K562 (cell line): ENCODE results near the gene ZNF778. TPM values are rescaled to one million over a fixed set of nuclear protein-coding genes. Genes with fewer than 3 reads are reported as not detected.
A peak's percentile ranks its signal among the peaks of the same experiment; 100 is the strongest.

Source experiments
- ADNP ChIP-seq: fragments of 200-800 bp; sonication (Bioruptor generic); IDR thresholded peaks from 2 replicates; pipeline ENCODE4 v1.6.1; 2016; ENCODE audit warnings: missing genetic modification characterization, missing compliant biosample characterization
- ARHGAP35 ChIP-seq: fragments of 450-650 bp; IDR thresholded peaks from 2 replicates; pipeline ENCODE4 v1.6.1; 2018; ENCODE audit not compliant: partially characterized antibody
- ATF4 ChIP-seq: fragments of 450-650 bp; formaldehyde crosslinking; IDR thresholded peaks from 2 replicates; pipeline ENCODE4 v1.4.0; 2022; ENCODE audit warnings: mild to moderate bottlenecking, moderate library complexity
- BMI1 ChIP-seq: fragments of 150-350 bp; IDR thresholded peaks from 2 replicates; pipeline ENCODE4 v1.6.1; 2014; ENCODE audit warnings: low read length
- CBX8 ChIP-seq: fragments of 200-600 bp; sonication (generic); IDR thresholded peaks from 2 replicates; pipeline ENCODE4 v1.6.1; 2012; ENCODE audit warnings: borderline replicate concordance, mixed run types, low read depth, mild to moderate bottlenecking, moderate library complexity, mixed read lengths, low read length, control low read depth, inconsistent platforms; ENCODE audit not compliant: poor library complexity, severe bottlenecking; ENCODE audit errors: extremely low read depth
- CREB5 ChIP-seq: fragments of 250-450 bp; sonication (Bioruptor Pico); IDR thresholded peaks from 2 replicates; pipeline ENCODE4 v1.5.0; 2020; ENCODE audit warnings: mild to moderate bottlenecking
- EGR1 ChIP-seq: fragments of 450-650 bp; conservative IDR thresholded peaks from 2 replicates; pipeline ENCODE4 v1.6.1; 2017; ENCODE audit warnings: mild to moderate bottlenecking
- ELF2 ChIP-seq: fragments of 250-450 bp; sonication (Bioruptor Pico); IDR thresholded peaks from 2 replicates; pipeline ENCODE4 v1.5.0; 2021; ENCODE audit warnings: mild to moderate bottlenecking
- ETV6 ChIP-seq, 3 experiments: fragments of 150-350 bp in 1 of 3; sonication (generic) in 1 of 3; formaldehyde crosslinking in 1 of 3; IDR thresholded peaks; 2 replicates each; pipeline versions ENCODE4 v1.6.1 to v1.8.0; 2014 to 2022; ENCODE audit warnings: borderline replicate concordance in 2 of 3, low read depth in 2 of 3, antibody characterized with exemption in 1 of 3, low read length in 1 of 3, mild to moderate bottlenecking in 1 of 3, missing genetic modification reagents in 1 of 3
- ILK ChIP-seq: fragments of 450-650 bp; IDR thresholded peaks from 2 replicates; pipeline ENCODE4 v1.6.1; 2016; ENCODE audit warnings: missing genetic modification characterization, low read depth, mild to moderate bottlenecking, missing compliant biosample characterization, moderate library complexity, borderline replicate concordance
- MTA2 ChIP-seq: fragments of 450-650 bp; IDR thresholded peaks from 2 replicates; pipeline ENCODE4 v1.6.1; 2016; ENCODE audit warnings: low read depth
- NFXL1 ChIP-seq: fragments of 450-650 bp; formaldehyde crosslinking; IDR thresholded peaks from 2 replicates; pipeline ENCODE4 v1.4.0; 2021; ENCODE audit warnings: mild to moderate bottlenecking
- NR1H2 ChIP-seq: sonication (generic); formaldehyde crosslinking; IDR thresholded peaks from 2 replicates; pipeline ENCODE4 v1.4.0; 2020; ENCODE audit warnings: mild to moderate bottlenecking, missing genetic modification reagents
- NR2C2 ChIP-seq, 2 experiments: fragments of 200-800 bp in 1 of 2; sonication (Bioruptor generic) in 1 of 2; sonication (generic) in 1 of 2; formaldehyde crosslinking in 1 of 2; IDR thresholded peaks; 2 replicates each; pipeline versions ENCODE4 v1.6.1 to v1.8.0; 2016 to 2022; ENCODE audit warnings: mild to moderate bottlenecking in 1 of 2, missing compliant biosample characterization in 1 of 2, missing genetic modification characterization in 1 of 2, missing genetic modification reagents in 1 of 2
- POLR2B ChIP-seq: fragments of 450-650 bp; IDR thresholded peaks from 2 replicates; pipeline ENCODE4 v1.6.1; 2018; ENCODE audit warnings: low read depth; ENCODE audit not compliant: partially characterized antibody
- PRPF4 ChIP-seq: fragments of 200-400 bp; formaldehyde crosslinking; IDR thresholded peaks from one replicate; pipeline ENCODE4 v1.6.1; 2017; ENCODE audit warnings: low read length, low read depth, mild to moderate bottlenecking; ENCODE audit not compliant: insufficient read depth, poor library complexity, severe bottlenecking
- PTBP1 ChIP-seq: fragments of 200-400 bp; formaldehyde crosslinking; IDR thresholded peaks from 2 replicates; pipeline ENCODE4 v1.6.1; 2017; ENCODE audit warnings: low read depth, low read length
- SRSF9 ChIP-seq: fragments of 200-400 bp; formaldehyde crosslinking; IDR thresholded peaks from 2 replicates; pipeline ENCODE4 v1.6.1; 2017; ENCODE audit warnings: low read depth, low read length, borderline replicate concordance
- TEAD1 ChIP-seq, 2 experiments: fragments of 450-650 bp in 1 of 2; sonication (generic) in 1 of 2; formaldehyde crosslinking; IDR thresholded peaks; 2 replicates each; pipeline versions ENCODE4 v1.4.0 to v1.8.0; 2020 to 2022; ENCODE audit warnings: mild to moderate bottlenecking in 2 of 2, missing genetic modification reagents in 1 of 2
- ZNF324 ChIP-seq: fragments of 250-450 bp; sonication (Bioruptor Pico); IDR thresholded peaks from 2 replicates; pipeline ENCODE4 v1.4.0; 2020; ENCODE audit warnings: mild to moderate bottlenecking
- ZNF586 ChIP-seq: fragments of 450-650 bp; formaldehyde crosslinking; conservative IDR thresholded peaks from 2 replicates; pipeline ENCODE4 v1.4.0; 2020; ENCODE audit warnings: mild to moderate bottlenecking, moderate library complexity
- polyA plus RNA-seq, 8 experiments: library from polyadenylated mRNA; depleted of rRNA in 4 of 8; stranded (reverse) in 5 of 8; unstranded in 3 of 8; fragments of >200 nt; fragmentation: Nextera tagmentation in 2 of 8; fragmentation: Illumina TruSeq in 1 of 8; extraction: Ambion mirVana in 2 of 8; extraction: Trizol in 1 of 8; gene quantifications; 2 replicates each; pipeline versions ENCODE4 v1.2.1 to v1.2.3, GENCODE V29; 2011 to 2014; ENCODE audit warnings: inconsistent platforms in 1 of 8, missing spikeins in 1 of 8
- total RNA-seq, 7 experiments: library from RNA; depleted of rRNA in 6 of 7; stranded (reverse); fragments of >200 nt in 6 of 7; fragmentation: Illumina TruSeq in 2 of 7; extraction: Trizol in 2 of 7; gene quantifications; 2 replicates each; pipeline versions ENCODE4 v1.2.1 to v1.2.3, GENCODE V29; 2011 to 2021; ENCODE audit warnings: low replicate concordance in 1 of 7
- TF ChIP-seq, protein P1 (sequence below): fragments of 250-450 bp; sonication (Bioruptor Pico); IDR thresholded peaks from 2 replicates; pipeline ENCODE4 v1.4.0; 2020; ENCODE audit warnings: mild to moderate bottlenecking, moderate library complexity

Gene ZNF778
- total and polyA plus RNA-seq, 9 of the 15 experiments (the other 6 are each of a cell fraction or from before 2014, with no cell fraction given) = 0.70 to 60.6 (median 7.5) TPM

- no peak for TF ChIP-seq ILK (tag)
- TF ChIP-seq PTBP1 = no peak
- no peak for TF ChIP-seq PRPF4
- TF ChIP-seq CREB5 (CRISPR knock-in tag) = no peak
- no peak for TF ChIP-seq CBX8
- no peak for TF ChIP-seq NR1H2 (CRISPR knock-in tag)
- TF ChIP-seq NFXL1 (CRISPR knock-in tag) = no peak
- TF ChIP-seq ZNF586 (CRISPR knock-in tag) = no peak
- no peak for TF ChIP-seq BMI1
- no peak for TF ChIP-seq POLR2B
- TF ChIP-seq NR2C2 (CRISPR knock-in tag; IDR thresholded peaks at IDR 0.05) = no peak
- TF ChIP-seq NR2C2 (tag; IDR thresholded peaks at IDR 0.05) = no peak
- TF ChIP-seq ZNF324 (CRISPR knock-in tag) = no peak
- TF ChIP-seq ADNP (tag) = no peak
- TF ChIP-seq, protein P1, sequence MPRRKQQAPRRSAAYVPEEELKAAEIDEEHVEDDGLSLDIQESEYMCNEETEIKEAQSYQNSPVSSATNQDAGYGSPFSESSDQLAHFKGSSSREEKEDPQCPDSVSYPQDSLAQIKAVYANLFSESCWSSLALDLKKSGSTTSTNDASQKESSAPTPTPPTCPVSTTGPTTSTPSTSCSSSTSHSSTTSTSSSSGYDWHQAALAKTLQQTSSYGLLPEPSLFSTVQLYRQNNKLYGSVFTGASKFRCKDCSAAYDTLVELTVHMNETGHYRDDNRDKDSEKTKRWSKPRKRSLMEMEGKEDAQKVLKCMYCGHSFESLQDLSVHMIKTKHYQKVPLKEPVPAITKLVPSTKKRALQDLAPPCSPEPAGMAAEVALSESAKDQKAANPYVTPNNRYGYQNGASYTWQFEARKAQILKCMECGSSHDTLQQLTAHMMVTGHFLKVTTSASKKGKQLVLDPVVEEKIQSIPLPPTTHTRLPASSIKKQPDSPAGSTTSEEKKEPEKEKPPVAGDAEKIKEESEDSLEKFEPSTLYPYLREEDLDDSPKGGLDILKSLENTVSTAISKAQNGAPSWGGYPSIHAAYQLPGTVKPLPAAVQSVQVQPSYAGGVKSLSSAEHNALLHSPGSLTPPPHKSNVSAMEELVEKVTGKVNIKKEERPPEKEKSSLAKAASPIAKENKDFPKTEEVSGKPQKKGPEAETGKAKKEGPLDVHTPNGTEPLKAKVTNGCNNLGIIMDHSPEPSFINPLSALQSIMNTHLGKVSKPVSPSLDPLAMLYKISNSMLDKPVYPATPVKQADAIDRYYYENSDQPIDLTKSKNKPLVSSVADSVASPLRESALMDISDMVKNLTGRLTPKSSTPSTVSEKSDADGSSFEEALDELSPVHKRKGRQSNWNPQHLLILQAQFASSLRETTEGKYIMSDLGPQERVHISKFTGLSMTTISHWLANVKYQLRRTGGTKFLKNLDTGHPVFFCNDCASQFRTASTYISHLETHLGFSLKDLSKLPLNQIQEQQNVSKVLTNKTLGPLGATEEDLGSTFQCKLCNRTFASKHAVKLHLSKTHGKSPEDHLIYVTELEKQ (CRISPR knock-in tag) = no peak
- 0 out of 2 replicates have a peak, but pooled peaks have one; percentile 17 for TF ChIP-seq MTA2
- TF ChIP-seq ARHGAP35 = no peak
- peak in 1 of 2 experiments; percentile 41; a peak in 1 of 4 replicates for TF ChIP-seq TEAD1 (CRISPR knock-in tag; IDR thresholded peaks at IDR 0.05)
- no peak for TF ChIP-seq ETV6 (IDR thresholded peaks at IDR 0.05; ENCODE audit: borderline replicate concordance in 1 of 2, low read depth in 2 of 2, low read length in 1 of 2)
- no peak for TF ChIP-seq ETV6 (CRISPR knock-in tag; IDR thresholded peaks at IDR 0.05; ENCODE audit: borderline replicate concordance)
- TF ChIP-seq SRSF9 = no peak
- peak; percentile 89 for TF ChIP-seq EGR1
- TF ChIP-seq ELF2 (CRISPR knock-in tag) = no peak
- no peak for TF ChIP-seq ATF4
These were observed 977 bp upstream of the ZNF778 start (continued) for GRCh38 chr16:89216315-89217137.
